ENCODE data around the gene ESPNL.

ESPNL gene

GRCh38 chr2:238130696-238131628 is 30.8 kb downstream of the ESPNL start:
- DNase-seq = no peak

GRCh38 chr2:238131761-238132462 is 31.8 kb downstream of the ESPNL start:
- DNase-seq = no peak

DNA sequence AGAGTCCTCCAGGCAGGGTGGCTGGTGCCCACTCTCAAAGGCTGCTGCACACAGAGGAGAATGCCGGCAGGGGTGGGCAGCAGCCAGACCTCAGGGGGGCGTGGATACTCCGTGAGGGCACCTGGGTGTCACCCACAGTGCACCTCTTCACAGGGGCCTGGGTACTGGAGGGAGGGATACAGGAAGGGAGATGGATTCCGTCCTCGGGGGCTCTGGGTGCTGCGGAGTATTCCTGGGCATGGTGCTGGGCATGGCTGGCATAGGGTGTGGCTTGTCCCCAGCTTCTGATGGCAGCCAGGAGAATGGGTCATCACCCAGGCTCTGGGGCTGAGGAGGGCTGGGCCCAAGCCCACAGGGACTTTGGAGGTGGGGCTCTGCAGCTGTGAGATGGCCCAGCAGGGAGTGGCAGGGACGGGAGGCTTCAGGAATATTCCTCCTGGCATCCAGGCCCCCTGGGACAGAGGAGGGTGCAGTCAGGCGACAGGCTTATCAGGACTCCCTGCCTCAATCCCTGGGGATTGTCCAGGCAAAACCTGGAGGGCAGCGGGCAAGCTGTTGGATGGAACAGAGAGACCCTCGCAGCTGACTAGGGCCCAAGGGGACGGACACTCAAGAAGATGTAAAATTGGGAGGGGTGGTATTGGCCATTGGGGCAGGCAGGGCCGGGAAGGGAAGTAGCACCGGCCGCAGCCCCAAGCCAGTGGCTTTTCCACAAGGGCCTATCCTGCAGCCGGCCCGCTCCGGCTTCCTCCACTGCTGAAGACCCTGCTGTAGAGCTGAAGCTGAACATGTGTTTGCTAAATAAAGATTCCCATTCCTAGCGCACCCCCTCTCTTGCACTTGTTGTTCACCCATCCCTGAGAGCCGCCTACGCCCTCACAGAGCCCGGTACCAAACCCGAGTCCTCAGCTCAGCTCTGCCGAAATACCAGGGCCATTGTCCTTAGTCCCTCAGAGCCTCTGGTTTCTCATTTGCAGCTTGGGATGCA is 32.6 kb downstream of the ESPNL start:
- no peak for DNase-seq

- no peak for DNase-seq
These were observed 33.6 kb downstream of the ESPNL start for GRCh38 chr2:238133499-238134392.

DNA sequence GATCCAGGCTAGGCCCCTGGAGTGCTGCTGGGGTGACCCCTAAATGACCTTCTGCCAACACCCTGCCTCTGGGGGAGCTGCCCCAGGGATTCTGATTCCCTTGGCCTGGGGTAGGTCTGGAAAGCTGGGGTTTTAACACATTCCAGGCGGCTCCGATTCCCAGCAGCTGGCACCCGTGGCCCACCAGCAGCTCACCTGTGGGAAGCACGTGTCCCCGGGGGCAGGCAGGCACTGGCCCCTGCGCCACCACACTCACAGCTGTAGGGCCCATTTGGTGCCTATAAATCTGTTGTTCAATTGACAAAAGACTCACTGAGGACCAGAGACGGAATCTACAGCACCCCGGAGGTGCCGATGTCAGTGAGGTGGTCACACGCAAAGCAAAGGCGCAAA is 34.2 kb downstream of the ESPNL start:
- DNase-seq = no peak

DNA sequence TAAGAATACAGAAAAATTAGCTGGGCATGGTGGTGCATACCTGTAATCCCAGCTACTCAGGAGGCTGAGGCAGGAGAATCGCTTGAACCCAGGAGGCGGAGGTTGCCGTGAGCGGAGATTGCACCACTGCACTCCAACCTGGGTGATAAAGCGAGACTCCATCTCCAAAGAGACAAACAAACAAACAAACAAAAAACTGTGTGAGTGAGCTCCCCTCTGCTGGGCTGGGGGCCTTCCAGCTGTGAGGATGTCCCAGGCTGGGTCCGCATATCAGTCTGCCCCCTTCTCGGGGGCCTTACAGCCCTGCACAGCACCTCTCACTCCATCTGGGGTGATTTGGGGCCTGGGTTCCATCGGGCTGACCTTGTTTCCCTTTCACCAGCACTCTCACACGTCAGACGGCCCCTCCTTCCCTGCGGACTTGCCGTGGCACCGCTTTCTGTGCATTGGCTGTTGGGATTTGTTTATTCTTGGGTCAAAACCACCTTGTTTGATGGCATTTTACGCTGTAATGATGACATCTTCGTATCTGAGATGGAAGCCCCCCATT is 35.5 kb downstream of the ESPNL start:
- no peak for DNase-seq

GRCh38 chr2:238136820-238137537 is 36.8 kb downstream of the ESPNL start:
- no peak for DNase-seq

DNA sequence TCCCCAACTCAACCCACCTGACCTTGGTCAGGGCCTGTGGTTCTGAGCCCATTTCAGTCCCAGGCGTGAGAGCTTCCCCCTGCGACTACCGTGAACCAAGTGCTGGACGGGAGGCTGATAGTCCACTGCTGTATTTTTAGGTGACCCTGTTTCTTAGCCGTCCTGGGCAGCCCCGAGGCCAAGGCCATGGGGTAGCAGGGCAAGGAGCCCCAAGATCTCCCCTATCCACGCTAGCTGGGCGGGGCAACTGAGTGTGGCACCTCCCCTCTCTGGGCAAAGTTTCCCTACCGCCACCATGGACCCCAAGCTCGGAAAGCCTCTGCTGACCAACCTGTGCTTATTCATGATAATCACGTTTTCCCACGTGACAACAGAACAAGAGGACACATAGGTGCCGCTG is 37.7 kb downstream of the ESPNL start:
- no peak for DNase-seq

DNA sequence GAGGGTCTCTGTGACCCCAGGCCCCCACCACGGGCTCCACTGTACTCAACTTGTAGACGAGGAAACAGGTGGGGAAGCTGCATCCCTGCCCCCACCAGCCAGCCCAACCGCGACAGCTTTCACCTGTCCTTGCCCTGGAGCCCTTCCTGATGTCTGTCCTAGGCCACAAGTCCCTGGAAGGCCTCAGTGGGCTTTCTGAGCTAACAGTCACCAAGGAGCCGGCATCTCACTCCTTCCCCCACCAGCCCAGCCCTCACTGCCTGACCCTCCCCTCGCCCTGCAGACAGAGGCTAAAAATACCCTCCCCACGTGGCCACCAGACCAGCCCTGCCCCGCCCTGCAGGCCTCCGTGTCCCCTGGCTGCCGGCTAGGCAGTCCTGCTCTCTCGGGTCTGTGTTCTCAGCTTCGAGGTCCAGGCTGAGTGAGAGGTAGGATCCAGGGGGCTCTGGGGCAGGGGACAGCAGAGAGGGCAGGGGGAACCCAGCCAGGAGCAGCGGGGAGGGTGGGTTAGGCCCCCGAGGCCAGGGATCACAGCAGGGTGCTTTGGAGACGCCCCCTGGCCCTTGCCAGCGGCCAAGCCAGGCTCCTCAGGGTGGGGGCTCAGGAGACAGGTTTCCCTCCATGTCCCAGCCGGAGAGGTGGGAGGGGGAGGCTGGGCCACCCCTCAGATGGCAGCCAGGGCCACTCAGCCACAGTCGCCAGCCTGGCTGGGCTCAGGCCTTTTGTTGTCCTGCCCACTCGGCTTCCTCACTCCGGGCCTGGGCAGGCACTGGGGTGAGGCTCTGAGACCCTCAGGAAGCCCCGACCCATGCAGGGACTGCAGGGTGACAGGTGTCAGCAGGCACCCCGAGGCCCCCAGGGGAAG is 38.4 kb downstream of the ESPNL start, which contains the start of gene KLHL30:
TSS of gene KLHL30 (plus strand) at position 338 of the 865 bp plus-strand sequence. CDS start 2,087 bp downstream, outside the sequence.
- DNase-seq = no peak

- DNase-seq = no peak
These were observed 39.3 kb downstream of the ESPNL start for GRCh38 chr2:238139196-238140039.

GRCh38 chr2:238140040-238140439 is 39.9 kb downstream of the ESPNL start:
- DNase-seq = no peak

DNA sequence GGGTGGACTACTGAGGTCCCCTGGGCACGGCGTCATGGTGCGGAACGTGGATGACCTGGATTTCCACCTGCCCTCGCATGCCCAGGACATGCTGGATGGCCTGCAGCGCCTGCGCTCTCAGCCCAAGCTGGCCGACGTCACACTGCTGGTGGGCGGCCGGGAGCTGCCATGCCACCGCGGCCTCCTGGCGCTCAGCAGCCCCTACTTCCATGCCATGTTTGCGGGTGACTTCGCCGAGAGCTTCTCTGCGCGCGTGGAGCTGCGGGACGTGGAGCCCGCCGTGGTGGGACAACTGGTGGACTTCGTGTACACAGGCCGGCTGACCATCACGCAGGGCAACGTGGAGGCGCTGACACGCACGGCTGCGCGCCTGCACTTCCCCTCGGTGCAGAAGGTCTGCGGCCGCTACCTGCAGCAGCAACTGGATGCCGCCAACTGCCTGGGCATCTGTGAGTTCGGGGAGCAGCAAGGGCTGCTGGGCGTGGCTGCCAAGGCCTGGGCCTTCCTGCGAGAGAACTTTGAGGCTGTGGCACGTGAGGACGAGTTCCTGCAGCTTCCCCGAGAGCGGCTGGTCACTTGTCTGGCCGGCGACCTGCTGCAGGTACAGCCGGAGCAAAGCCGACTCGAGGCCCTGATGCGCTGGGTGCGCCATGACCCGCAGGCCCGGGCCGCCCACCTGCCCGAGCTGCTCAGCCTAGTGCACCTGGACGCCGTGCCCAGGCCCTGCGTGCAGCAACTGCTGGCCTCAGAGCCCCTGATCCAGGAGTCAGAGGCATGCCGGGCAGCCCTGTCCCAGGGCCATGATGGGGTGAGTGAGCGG is 40.8 kb downstream of the ESPNL start:
- no peak for DNase-seq

- no peak for DNase-seq
These were observed 41.6 kb downstream of the ESPNL start for GRCh38 chr2:238141541-238142318.

DNA sequence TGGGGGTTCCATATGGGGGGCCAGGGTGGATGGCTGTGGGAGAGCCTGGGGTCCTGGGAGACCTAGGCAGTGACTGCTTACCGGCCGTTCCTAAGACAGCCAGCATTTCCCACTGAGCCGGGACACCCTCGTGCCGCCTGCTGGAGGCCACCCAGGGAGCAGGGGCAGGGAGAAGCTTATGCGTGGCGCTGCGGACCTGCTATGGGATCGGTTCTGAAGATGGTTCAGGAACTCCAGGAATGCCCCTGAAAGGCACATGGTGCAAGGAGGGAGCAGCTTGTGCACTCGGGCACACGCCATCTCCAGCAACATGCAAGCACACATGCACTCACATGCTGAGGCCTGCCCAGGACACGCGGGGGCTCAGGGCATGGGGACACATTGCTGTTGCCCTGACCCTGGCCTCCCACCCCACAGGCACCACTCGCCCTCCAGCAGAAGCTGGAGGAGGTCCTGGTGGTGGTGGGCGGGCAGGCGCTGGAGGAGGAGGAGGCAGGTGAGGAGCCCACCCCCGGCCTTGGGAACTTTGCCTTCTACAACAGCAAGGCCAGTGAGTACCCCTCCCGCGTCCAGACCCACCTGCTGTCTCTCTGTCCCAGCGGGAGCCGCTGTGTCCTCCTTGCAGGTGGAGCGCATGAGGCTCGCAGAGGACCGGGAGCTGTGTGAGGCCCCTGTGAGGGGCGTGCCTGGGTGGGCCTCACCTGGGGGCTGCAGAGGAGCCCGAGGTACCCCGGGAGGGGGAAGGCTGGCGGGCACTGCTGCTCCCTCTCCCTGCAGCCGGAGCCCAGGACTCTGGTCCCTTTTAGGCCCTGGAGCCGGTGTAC is 42.5 kb downstream of the ESPNL start:
- DNase-seq = no peak

GRCh38 chr2:238143239-238143951 is 43.3 kb downstream of the ESPNL start:
- DNase-seq = no peak

All from NCI-H1436 (cell line).